ENCODE results near the gene GPX8. TPM values are rescaled to one million over a fixed set of nuclear protein-coding genes. Genes with fewer than 3 reads are reported as not detected.

Gene GPX8
- polyA plus RNA-seq, 1 donor from 2014 or later, result 1.2 TPM

- Histone ChIP-seq H3K4me3 (ENCODE audit: low read length) (no peak overlapping the region), H3K4me2 (ENCODE audit: low read length) (no peak overlapping the region), H3K79me2 (replicated peaks; ENCODE audit: insufficient read depth, low read length) (no peaks in the 10 kb centered on the region), H3K9ac (ENCODE audit: low read length) (no peak overlapping the region), H2AFZ (ENCODE audit: low read depth, low read length) (no peak overlapping the region), H3K9me3 (ENCODE audit: low read length) (no peaks in the 10 kb centered on the region), H3K36me3 (ENCODE audit: insufficient read depth, low read length) (no peaks in the 10 kb centered on the region), H3K27ac (ENCODE audit: low read length) (no peak overlapping the region), H3F3A (ENCODE audit: insufficient read depth, low read length, poor library complexity, severe bottlenecking) (no peaks in the 10 kb centered on the region), H3K9me2 (ENCODE audit: insufficient read depth, low read length) (no peaks in the 10 kb centered on the region), H4K20me1 (ENCODE audit: insufficient read depth) (no peaks in the 10 kb centered on the region), H3K27me3 (ENCODE audit: insufficient read depth, low read depth, low read length) (peaks cover 45% of the 10 kb centered on the region)
- TF ChIP-seq RAD21 (conservative IDR thresholded peaks at IDR 0.05) (no peak), EZH2 (IDR thresholded peaks at IDR 0.05; ENCODE audit: borderline replicate concordance, insufficient read depth, low read length, poor library complexity, severe bottlenecking) (no peak)
These were observed 20.0 kb downstream of the GPX8 start for GRCh38 chr5:55180016-55180415.

- no peak overlapping the region for H3K4me2 ChIP-seq (ENCODE audit: low read length)
- H3K4me3 ChIP-seq (ENCODE audit: low read length), result no peak overlapping the region
- H3K79me2 ChIP-seq (replicated peaks; ENCODE audit: insufficient read depth, low read length), result no peaks in the 10 kb centered on the region
- H3K27ac ChIP-seq (ENCODE audit: low read length), result no peak overlapping the region
- no peaks in the 10 kb centered on the region for H4K20me1 ChIP-seq (ENCODE audit: insufficient read depth)
- no peak overlapping the region for H2AFZ ChIP-seq (ENCODE audit: low read depth, low read length)
- H3K9me3 ChIP-seq (ENCODE audit: low read length), result no peaks in the 10 kb centered on the region
- peaks cover 4% of the 10 kb centered on the region for H3K27me3 ChIP-seq (ENCODE audit: insufficient read depth, low read depth, low read length)
- H3K36me3 ChIP-seq (ENCODE audit: insufficient read depth, low read length), result no peaks in the 10 kb centered on the region
- H3F3A ChIP-seq (ENCODE audit: insufficient read depth, low read length, poor library complexity, severe bottlenecking), result no peaks in the 10 kb centered on the region
- no peak overlapping the region for H3K9ac ChIP-seq (ENCODE audit: low read length)
- H3K9me2 ChIP-seq (ENCODE audit: insufficient read depth, low read length), result no peaks in the 10 kb centered on the region
- no peak for TF ChIP-seq RAD21 (conservative IDR thresholded peaks at IDR 0.05)
- no peak for TF ChIP-seq POLR2AphosphoS5 (IDR thresholded peaks at IDR 0.05)
- TF ChIP-seq TAF1 (IDR thresholded peaks at IDR 0.05; ENCODE audit: low read depth), result no peak
- no peak for TF ChIP-seq EZH2 (IDR thresholded peaks at IDR 0.05; ENCODE audit: borderline replicate concordance, insufficient read depth, low read length, poor library complexity, severe bottlenecking)
- TF ChIP-seq, protein P1, sequence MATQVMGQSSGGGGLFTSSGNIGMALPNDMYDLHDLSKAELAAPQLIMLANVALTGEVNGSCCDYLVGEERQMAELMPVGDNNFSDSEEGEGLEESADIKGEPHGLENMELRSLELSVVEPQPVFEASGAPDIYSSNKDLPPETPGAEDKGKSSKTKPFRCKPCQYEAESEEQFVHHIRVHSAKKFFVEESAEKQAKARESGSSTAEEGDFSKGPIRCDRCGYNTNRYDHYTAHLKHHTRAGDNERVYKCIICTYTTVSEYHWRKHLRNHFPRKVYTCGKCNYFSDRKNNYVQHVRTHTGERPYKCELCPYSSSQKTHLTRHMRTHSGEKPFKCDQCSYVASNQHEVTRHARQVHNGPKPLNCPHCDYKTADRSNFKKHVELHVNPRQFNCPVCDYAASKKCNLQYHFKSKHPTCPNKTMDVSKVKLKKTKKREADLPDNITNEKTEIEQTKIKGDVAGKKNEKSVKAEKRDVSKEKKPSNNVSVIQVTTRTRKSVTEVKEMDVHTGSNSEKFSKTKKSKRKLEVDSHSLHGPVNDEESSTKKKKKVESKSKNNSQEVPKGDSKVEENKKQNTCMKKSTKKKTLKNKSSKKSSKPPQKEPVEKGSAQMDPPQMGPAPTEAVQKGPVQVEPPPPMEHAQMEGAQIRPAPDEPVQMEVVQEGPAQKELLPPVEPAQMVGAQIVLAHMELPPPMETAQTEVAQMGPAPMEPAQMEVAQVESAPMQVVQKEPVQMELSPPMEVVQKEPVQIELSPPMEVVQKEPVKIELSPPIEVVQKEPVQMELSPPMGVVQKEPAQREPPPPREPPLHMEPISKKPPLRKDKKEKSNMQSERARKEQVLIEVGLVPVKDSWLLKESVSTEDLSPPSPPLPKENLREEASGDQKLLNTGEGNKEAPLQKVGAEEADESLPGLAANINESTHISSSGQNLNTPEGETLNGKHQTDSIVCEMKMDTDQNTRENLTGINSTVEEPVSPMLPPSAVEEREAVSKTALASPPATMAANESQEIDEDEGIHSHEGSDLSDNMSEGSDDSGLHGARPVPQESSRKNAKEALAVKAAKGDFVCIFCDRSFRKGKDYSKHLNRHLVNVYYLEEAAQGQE (IDR thresholded peaks at IDR 0.05; ENCODE audit: borderline replicate concordance), result no peak
- no peak for TF ChIP-seq MXI1 (conservative IDR thresholded peaks at IDR 0.05; ENCODE audit: poor library complexity, severe bottlenecking)
- TF ChIP-seq, protein P2, sequence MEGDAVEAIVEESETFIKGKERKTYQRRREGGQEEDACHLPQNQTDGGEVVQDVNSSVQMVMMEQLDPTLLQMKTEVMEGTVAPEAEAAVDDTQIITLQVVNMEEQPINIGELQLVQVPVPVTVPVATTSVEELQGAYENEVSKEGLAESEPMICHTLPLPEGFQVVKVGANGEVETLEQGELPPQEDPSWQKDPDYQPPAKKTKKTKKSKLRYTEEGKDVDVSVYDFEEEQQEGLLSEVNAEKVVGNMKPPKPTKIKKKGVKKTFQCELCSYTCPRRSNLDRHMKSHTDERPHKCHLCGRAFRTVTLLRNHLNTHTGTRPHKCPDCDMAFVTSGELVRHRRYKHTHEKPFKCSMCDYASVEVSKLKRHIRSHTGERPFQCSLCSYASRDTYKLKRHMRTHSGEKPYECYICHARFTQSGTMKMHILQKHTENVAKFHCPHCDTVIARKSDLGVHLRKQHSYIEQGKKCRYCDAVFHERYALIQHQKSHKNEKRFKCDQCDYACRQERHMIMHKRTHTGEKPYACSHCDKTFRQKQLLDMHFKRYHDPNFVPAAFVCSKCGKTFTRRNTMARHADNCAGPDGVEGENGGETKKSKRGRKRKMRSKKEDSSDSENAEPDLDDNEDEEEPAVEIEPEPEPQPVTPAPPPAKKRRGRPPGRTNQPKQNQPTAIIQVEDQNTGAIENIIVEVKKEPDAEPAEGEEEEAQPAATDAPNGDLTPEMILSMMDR (IDR thresholded peaks at IDR 0.05; ENCODE audit: poor library complexity, severe bottlenecking), result no peak
These were observed 27.4 kb downstream of the GPX8 start for GRCh38 chr5:55187370-55187769.
